ENCODE measurements around the gene ING5. TPM values are rescaled to one million over a fixed set of nuclear protein-coding genes. Genes with fewer than 3 reads are reported as not detected.
A peak's percentile ranks its signal among the peaks of the same experiment; 100 is the strongest.

Gene ING5
- total and polyA plus RNA-seq, 10 donors = 18.2 to 51.1 (median 35.5) TPM

GRCh38 chr2:241653210-241653750 lies 48.6 kb upstream of the ING5 start:
- WGBS, 5 donors = 91 to 96% (median 95%) methylated on average over 13 of the region's 13 CpGs
- peaks cover 6 to 86% (median 65%) of the 10 kb centered on the region in 6 donors for H3K36me3 ChIP-seq
- no peaks in the 10 kb centered on the region for H3K9me3 ChIP-seq
- H3K4me3 ChIP-seq = no peak overlapping the region
- peaks cover 0 to 16% (median 0%) of the 10 kb centered on the region in 6 donors for H3K4me1 ChIP-seq
- no peak overlapping the region for H3K27ac ChIP-seq
- intact Hi-C loops (cut with DNase I; ENCODE audit: low total_unique reads) = no loop called here
- TF ChIP-seq POLR2AphosphoS5 (IDR thresholded peaks at IDR 0.05) (no peak), CTCF (IDR thresholded peaks at IDR 0.05 in 8 of 11, conservative IDR thresholded peaks at IDR 0.05 in 3 of 11) (no peak), POLR2A (IDR thresholded peaks at IDR 0.05) (no peak)
- no peaks in the 10 kb centered on the region for H3K27me3 ChIP-seq (replicated peaks in 1 of 7)
- no peak for DNase-seq

- 78 to 92% (median 84%) methylated on average over 10 to 12 of the region's 12 CpGs for WGBS, 5 donors
- H3K36me3 ChIP-seq = peaks cover 6 to 99% (median 77%) of the 10 kb centered on the region in 6 donors
- no peak overlapping the region for H3K4me3 ChIP-seq
- H3K27ac ChIP-seq = peak overlapping the region in 1 of 8 donors; percentile 9
- no peak for DNase-seq
- TF ChIP-seq POLR2AphosphoS5 (IDR thresholded peaks at IDR 0.05) (no peak), CTCF (IDR thresholded peaks at IDR 0.05 in 8 of 11, conservative IDR thresholded peaks at IDR 0.05 in 3 of 11) (no peak), POLR2A (IDR thresholded peaks at IDR 0.05) (no peak)
- intact Hi-C loops (cut with DNase I; ENCODE audit: low total_unique reads) = no loop called here
- no peaks in the 10 kb centered on the region for H3K27me3 ChIP-seq (replicated peaks in 1 of 7)
- H3K4me1 ChIP-seq = peaks cover 0 to 5% (median 0%) of the 10 kb centered on the region in 6 donors
- H3K9me3 ChIP-seq = no peaks in the 10 kb centered on the region
Observed at GRCh38 chr2:241654551-241654950, 47.3 kb upstream of the ING5 start.

GRCh38 chr2:241655516-241656189 lies 46.2 kb upstream of the ING5 start:
- Histone ChIP-seq H3K27ac (no peak overlapping the region), H3K27me3 (replicated peaks in 1 of 7) (no peaks in the 10 kb centered on the region), H3K4me1 (no peaks in the 10 kb centered on the region), H3K9me3 (no peaks in the 10 kb centered on the region), H3K4me3 (no peak overlapping the region), H3K36me3 (peaks cover 6 to 100% (median 88%) of the 10 kb centered on the region in 6 donors)
- intact Hi-C loops (cut with DNase I; ENCODE audit: low total_unique reads) = no loop called here
- DNase-seq = no peak
- 94 to 97% (median 95%) methylated on average over 17 of the region's 17 CpGs for WGBS, 5 donors
- TF ChIP-seq POLR2A (IDR thresholded peaks at IDR 0.05) (no peak), CTCF (IDR thresholded peaks at IDR 0.05 in 8 of 11, conservative IDR thresholded peaks at IDR 0.05 in 3 of 11) (no peak), POLR2AphosphoS5 (IDR thresholded peaks at IDR 0.05) (no peak)

- no peak overlapping the region for H3K27ac ChIP-seq
- intact Hi-C loops (cut with DNase I; ENCODE audit: low total_unique reads) = no loop called here
- H3K27me3 ChIP-seq (replicated peaks in 1 of 7) = no peaks in the 10 kb centered on the region
- 95 to 98% (median 97%) methylated on average over 13 of the region's 13 CpGs for WGBS, 5 donors
- no peak overlapping the region for H3K4me3 ChIP-seq
- H3K9me3 ChIP-seq = no peaks in the 10 kb centered on the region
- H3K36me3 ChIP-seq = peaks cover 6 to 100% (median 89%) of the 10 kb centered on the region in 6 donors
- H3K4me1 ChIP-seq = no peaks in the 10 kb centered on the region
- TF ChIP-seq POLR2A (IDR thresholded peaks at IDR 0.05) (no peak), POLR2AphosphoS5 (IDR thresholded peaks at IDR 0.05) (no peak), CTCF (IDR thresholded peaks at IDR 0.05 in 8 of 11, conservative IDR thresholded peaks at IDR 0.05 in 3 of 11) (no peak)
- no peak for DNase-seq
Observed at GRCh38 chr2:241656190-241656741, 45.6 kb upstream of the ING5 start.

Measured in spleen (tissue), 11 donors.